Neural progenitor cell (in vitro differentiated cells): ENCODE results near the gene RPS6KB2.

Experiments used
- EZH2 ChIP-seq: fragments of 200-600 bp; sonication (generic); IDR thresholded peaks from 2 replicates; pipeline ENCODE4 v1.6.1; 2017; ENCODE audit warnings: antibody characterized with exemption, mild to moderate bottlenecking, moderate library complexity
- EZH2phosphoT487 ChIP-seq: fragments of 200-600 bp; sonication (generic); IDR thresholded peaks from 2 replicates; pipeline ENCODE4 v1.6.1; 2017; ENCODE audit warnings: antibody characterized with exemption
- TF ChIP-seq, protein P1 (sequence below): fragments of 200-600 bp; sonication (generic); IDR thresholded peaks from 2 replicates; pipeline ENCODE4 v1.5.1; 2017; ENCODE audit warnings: antibody characterized with exemption, mild to moderate bottlenecking

DNA sequence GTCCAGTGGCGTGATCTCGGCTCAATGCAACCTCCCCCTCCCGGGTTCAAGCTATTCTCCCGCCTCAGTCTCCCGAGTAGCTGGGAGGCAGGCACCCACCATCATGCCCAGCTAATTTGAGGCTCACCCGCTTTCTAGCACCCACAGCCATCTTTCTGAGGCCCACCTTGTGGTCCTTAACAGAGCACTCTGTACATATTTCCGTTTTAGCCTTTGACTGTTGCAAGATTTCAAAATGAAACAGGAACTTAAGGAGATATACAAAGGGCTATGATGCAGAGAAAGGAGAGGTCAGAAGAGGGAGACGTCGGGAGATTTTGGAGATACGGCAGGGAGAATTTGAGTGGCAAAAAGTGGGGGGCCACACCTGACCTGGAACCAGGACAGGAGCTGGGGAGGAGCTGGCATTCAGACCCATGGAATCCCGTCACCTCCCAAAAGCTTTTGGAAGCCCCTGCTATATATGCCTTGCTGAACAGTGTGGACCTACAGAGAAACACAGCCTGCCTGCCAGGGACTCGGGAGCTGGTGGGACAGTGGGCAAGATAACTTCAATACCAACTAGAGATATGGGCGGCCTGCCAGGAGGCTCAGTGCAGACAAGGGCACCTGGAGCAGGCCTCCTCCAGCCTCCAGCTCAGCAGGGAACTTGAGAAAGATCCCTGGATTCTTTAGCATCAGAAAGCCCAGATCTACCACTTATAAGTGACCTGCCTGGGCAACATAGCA, 46.9 kb upstream of the RPS6KB2 start:
- no peak for TF ChIP-seq EZH2phosphoT487
- TF ChIP-seq, protein P1, sequence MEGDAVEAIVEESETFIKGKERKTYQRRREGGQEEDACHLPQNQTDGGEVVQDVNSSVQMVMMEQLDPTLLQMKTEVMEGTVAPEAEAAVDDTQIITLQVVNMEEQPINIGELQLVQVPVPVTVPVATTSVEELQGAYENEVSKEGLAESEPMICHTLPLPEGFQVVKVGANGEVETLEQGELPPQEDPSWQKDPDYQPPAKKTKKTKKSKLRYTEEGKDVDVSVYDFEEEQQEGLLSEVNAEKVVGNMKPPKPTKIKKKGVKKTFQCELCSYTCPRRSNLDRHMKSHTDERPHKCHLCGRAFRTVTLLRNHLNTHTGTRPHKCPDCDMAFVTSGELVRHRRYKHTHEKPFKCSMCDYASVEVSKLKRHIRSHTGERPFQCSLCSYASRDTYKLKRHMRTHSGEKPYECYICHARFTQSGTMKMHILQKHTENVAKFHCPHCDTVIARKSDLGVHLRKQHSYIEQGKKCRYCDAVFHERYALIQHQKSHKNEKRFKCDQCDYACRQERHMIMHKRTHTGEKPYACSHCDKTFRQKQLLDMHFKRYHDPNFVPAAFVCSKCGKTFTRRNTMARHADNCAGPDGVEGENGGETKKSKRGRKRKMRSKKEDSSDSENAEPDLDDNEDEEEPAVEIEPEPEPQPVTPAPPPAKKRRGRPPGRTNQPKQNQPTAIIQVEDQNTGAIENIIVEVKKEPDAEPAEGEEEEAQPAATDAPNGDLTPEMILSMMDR = no peak
- TF ChIP-seq EZH2 = no peak
